Measurements from ENCODE around the gene PDCL2. TPM values are rescaled to one million over a fixed set of nuclear protein-coding genes. Genes with fewer than 3 reads are reported as not detected.

PDCL2 gene
- total RNA-seq, 1 experiment from 2014 or later, result not detected

DNA sequence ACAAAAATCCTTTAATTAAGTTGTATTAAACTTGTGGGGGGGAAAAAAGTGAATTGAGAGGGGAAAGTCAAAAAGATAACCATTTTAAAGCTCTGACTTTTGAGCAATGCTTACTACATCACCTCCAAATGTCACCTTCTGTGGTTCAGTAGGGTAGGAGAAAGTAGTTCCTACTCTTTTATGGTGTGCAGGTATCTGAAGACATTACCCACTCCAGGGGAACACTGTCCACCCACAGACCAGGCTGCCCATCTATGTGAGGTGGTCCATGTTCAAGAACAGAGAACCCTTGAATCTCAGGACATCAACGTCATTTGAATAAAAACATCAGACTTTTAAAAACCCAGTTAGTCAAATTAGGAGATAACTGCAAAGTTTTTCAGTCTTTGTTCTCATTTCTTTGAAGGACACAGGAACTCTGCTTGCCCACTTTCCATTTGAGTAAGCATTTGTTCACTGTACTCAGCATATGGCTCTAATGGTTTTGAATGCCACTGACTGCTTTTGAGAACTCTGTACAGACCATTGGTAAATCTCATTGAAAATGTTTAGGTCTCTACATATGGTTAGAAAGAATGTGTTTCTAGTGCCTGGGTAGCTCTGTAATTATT is 25.6 kb upstream of the PDCL2 start:
- no peak for DNase-seq (ENCODE audit: unreplicated experiment)
- H3K9me3 Mint-ChIP-seq (ENCODE audit: unreplicated experiment), result no peaks in the 10 kb centered on the region

DNA sequence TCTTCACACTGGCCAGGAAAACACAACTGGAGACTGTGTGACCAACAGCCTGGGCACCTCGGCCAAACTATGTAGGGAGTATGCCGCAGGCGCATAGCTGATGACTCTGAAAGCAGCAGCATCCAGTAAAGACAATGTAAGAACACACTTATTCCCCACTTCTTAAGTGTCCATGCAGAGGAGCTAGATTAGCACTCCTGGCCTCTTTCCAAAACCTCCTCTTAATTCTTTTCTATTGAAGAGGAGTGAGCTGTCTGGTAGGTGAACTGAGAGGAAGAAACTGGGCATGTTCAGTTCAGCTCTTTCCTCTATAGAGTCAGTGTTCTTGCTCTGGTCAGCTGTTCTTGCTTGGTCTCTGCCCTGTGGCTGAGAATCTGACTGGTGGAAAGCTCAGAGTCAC is 23.0 kb upstream of the PDCL2 start:
- ChIA-PET POLR2A (interaction anchor here (1.3 kb wide), 1 partner anchor 69 kb away, joined by 3 read pairs; no protein-coding TSS in a partner anchor), CTCF (interaction anchor here (1.5 kb wide), 1 partner anchor 21 kb away, joined by 4 read pairs; the partner anchor contains the start of gene NMU)
- no peak for DNase-seq (ENCODE audit: unreplicated experiment)
- TF ChIP-seq, protein P1, sequence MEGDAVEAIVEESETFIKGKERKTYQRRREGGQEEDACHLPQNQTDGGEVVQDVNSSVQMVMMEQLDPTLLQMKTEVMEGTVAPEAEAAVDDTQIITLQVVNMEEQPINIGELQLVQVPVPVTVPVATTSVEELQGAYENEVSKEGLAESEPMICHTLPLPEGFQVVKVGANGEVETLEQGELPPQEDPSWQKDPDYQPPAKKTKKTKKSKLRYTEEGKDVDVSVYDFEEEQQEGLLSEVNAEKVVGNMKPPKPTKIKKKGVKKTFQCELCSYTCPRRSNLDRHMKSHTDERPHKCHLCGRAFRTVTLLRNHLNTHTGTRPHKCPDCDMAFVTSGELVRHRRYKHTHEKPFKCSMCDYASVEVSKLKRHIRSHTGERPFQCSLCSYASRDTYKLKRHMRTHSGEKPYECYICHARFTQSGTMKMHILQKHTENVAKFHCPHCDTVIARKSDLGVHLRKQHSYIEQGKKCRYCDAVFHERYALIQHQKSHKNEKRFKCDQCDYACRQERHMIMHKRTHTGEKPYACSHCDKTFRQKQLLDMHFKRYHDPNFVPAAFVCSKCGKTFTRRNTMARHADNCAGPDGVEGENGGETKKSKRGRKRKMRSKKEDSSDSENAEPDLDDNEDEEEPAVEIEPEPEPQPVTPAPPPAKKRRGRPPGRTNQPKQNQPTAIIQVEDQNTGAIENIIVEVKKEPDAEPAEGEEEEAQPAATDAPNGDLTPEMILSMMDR (IDR thresholded peaks at IDR 0.05; ENCODE audit: unreplicated experiment), result no peak
- H3K4me1 Mint-ChIP-seq (ENCODE audit: insufficient read depth, unreplicated experiment), result peaks cover 11% of the 10 kb centered on the region
- H3K36me3 Mint-ChIP-seq (ENCODE audit: insufficient read depth, unreplicated experiment), result peaks cover 7% of the 10 kb centered on the region
- H3K27ac Mint-ChIP-seq (ENCODE audit: low read depth, unreplicated experiment), result no peak overlapping the region
- intact Hi-C loops (cut with micrococcal nuclease), result no loop called here
- no TSS peak for BruUV-seq (replicated peaks)
- H3K9me3 Mint-ChIP-seq (ENCODE audit: unreplicated experiment), result no peaks in the 10 kb centered on the region
- H3K4me3 Mint-ChIP-seq (ENCODE audit: unreplicated experiment), result no peak overlapping the region
- H3K27me3 Mint-ChIP-seq (ENCODE audit: insufficient read depth, unreplicated experiment), result no peaks in the 10 kb centered on the region

More for the DNA sequence above, 25.6 kb upstream of the PDCL2 start:
- TF ChIP-seq, protein P1 (IDR thresholded peaks at IDR 0.05; ENCODE audit: unreplicated experiment), result no peak
- H3K4me3 Mint-ChIP-seq (ENCODE audit: unreplicated experiment), result no peak overlapping the region
- H3K27ac Mint-ChIP-seq (ENCODE audit: low read depth, unreplicated experiment), result no peak overlapping the region
- BruUV-seq (replicated peaks), result no TSS peak
- peaks cover 7% of the 10 kb centered on the region for H3K36me3 Mint-ChIP-seq (ENCODE audit: insufficient read depth, unreplicated experiment)
- H3K4me1 Mint-ChIP-seq (ENCODE audit: insufficient read depth, unreplicated experiment), result no peaks in the 10 kb centered on the region
- intact Hi-C loops (cut with micrococcal nuclease), result no loop called here
- ChIA-PET POLR2A (no interaction called here), CTCF (interaction anchor here (0.6 kb wide), 1 partner anchor 20 kb away, joined by 3 read pairs; no protein-coding TSS in a partner anchor)
- no peaks in the 10 kb centered on the region for H3K27me3 Mint-ChIP-seq (ENCODE audit: insufficient read depth, unreplicated experiment)

DNA sequence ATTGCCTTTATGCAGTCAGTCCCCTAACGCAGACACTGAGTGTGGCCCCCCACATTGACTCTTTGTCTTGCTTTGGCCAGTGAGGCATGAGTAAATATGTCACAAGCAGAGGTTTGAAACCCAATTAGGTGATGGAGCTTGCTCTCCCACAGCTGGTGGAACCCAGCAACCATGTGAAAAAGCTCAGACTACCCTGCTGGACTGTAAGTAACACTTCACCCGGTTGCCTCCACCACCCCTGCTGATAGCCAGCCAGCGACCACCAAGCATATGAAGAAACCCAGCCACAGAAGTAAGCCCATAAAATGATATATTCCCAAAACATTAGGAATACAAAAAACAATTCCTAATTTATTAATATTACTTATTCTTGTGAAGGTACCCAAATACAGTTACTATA is 21.6 kb upstream of the PDCL2 start:
- TF ChIP-seq, protein P1 (IDR thresholded peaks at IDR 0.05; ENCODE audit: unreplicated experiment), result no peak
- Mint-ChIP-seq H3K36me3 (ENCODE audit: insufficient read depth, unreplicated experiment) (peaks cover 9% of the 10 kb centered on the region), H3K4me3 (ENCODE audit: unreplicated experiment) (no peak overlapping the region), H3K9me3 (ENCODE audit: unreplicated experiment) (no peaks in the 10 kb centered on the region), H3K4me1 (ENCODE audit: insufficient read depth, unreplicated experiment) (peaks cover 22% of the 10 kb centered on the region), H3K27ac (ENCODE audit: low read depth, unreplicated experiment) (no peak overlapping the region), H3K27me3 (ENCODE audit: insufficient read depth, unreplicated experiment) (no peaks in the 10 kb centered on the region)
- ChIA-PET POLR2A (interaction anchor here (0.6 to 1.3 kb wide), 2 partner anchors 68 to 612 kb away, joined by 3 read pairs; no protein-coding TSS in a partner anchor), CTCF (no interaction called here)
- intact Hi-C loops (cut with micrococcal nuclease), result no loop called here
- no TSS peak for BruUV-seq (replicated peaks)
- DNase-seq (ENCODE audit: unreplicated experiment), result no peak

DNA sequence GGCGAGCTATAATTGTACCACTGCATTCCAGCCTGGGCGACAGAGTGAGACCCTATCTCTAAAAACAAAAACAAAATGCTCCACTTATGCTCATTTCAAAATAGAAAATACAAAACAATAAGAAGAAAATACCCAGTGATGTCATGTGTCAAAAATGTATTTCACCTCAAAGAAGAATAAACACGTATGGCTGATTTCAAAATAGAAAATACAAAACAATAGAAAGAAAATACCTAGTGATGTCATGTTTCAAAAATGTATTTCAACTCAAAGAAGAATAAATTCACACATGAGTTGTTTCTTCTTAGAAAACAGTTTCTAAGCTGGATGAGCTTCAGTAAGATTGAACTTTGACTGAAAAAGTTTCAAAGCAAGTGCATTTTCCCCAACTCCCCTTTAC is 20.3 kb upstream of the PDCL2 start:
- intact Hi-C loops (cut with micrococcal nuclease), result no loop called here
- no TSS peak for BruUV-seq (replicated peaks)
- POLR2A ChIA-PET, result interaction anchor here (0.5 to 0.9 kb wide), 3 partner anchors 22 to 68 kb away, joined by 3 read pairs; no protein-coding TSS in a partner anchor
- Mint-ChIP-seq H3K27me3 (ENCODE audit: insufficient read depth, unreplicated experiment) (no peaks in the 10 kb centered on the region), H3K9me3 (ENCODE audit: unreplicated experiment) (no peaks in the 10 kb centered on the region), H3K4me3 (ENCODE audit: unreplicated experiment) (no peak overlapping the region), H3K27ac (ENCODE audit: low read depth, unreplicated experiment) (peak overlapping the region; percentile 82), H3K36me3 (ENCODE audit: insufficient read depth, unreplicated experiment) (peaks cover 4% of the 10 kb centered on the region), H3K4me1 (ENCODE audit: insufficient read depth, unreplicated experiment) (peaks cover 25% of the 10 kb centered on the region)
- TF ChIP-seq, protein P1 (IDR thresholded peaks at IDR 0.05; ENCODE audit: unreplicated experiment), result no peak
- DNase-seq (ENCODE audit: unreplicated experiment), result no peak
- CTCF ChIA-PET, result interaction anchor here (0.7 to 1.9 kb wide), 4 partner anchors 26 to 285 kb away, joined by 3 to 4 read pairs (median 4); partner anchors contain the start of gene SRD5A3

Data from MCF 10A (cell line).